HL-60/S4 treated with retinoic acid at 250 ng/mL for 4 days and 3 days (cell line): ENCODE data around the gene IFNE.

Source experiments
- in situ Hi-C: fragments of 300-500 bp; cut with MboI; formaldehyde crosslinking; loops from 2 replicates; pipeline ENCODE4 v1.7.0; 2022; ENCODE audit warnings: low sequenced_read_pairs

IFNE gene

GRCh38 chr9:21432672-21433425, 49.3 kb downstream of the IFNE start:
- in situ Hi-C loops: loop anchor here (25.0 kb wide), 1 partner anchor 96 kb away; the partner anchor contains the start of gene KLHL9
